Measurements from ENCODE around the gene DPY19L3.

DNA sequence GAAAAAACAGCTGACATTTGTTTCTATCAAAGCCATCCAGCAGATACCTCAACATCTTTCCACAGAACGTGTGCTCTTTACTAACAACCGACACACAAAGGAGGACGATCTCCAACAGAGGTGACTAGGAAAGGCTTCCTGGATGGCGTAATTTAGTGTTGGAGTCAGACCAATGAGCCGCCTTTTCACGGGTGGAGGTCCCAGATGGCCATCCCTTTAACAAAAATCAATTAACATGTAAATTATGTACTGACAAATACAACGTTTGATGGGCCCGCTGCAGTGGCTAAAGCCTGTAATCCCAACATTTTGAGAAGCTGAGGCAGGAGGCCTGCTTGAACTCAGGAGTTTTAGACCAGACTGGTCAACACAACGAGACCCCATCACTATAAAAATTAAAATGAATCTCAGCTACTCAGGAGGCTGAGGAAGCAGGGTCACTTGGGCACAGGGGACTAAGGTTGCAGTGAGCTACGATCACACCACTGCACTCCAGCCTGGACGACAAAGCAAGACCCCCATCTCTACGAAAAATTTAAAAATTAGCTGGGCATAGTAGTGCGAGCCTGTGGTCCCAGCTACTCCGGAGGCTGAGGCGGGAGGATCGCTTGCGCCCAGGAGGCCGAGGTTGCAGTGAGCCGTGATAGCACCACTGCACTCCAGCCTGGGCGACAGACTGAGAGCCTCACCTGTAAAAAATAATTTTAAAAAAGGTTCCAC, 1.2 kb upstream of the DPY19L3 start:
- TF ChIP-seq CTCF (IDR thresholded peaks at IDR 0.05) (no peak), EP300 (IDR thresholded peaks at IDR 0.05) (no peak), POLR2A (IDR thresholded peaks at IDR 0.05) (no peak), POLR2AphosphoS5 (IDR thresholded peaks at IDR 0.05) (no peak)
